Transverse colon (tissue), 3 donors: ENCODE data around the gene POLG.

Experiments
- POLR2A ChIP-seq: fragments of 450-650 bp; IDR thresholded peaks from one replicate; pipeline ENCODE4 v1.6.1; 2016; ENCODE audit warnings: antibody characterized with exemption, mild to moderate bottlenecking, moderate library complexity
- TF ChIP-seq, protein P1 (sequence below), 5 experiments: fragments of 200-600 bp in 3 of 5; fragments of 450-650 bp in 2 of 5; sonication (generic) in 3 of 5; IDR thresholded peaks; 1 replicate in 2 of 5; 2 replicates in 3 of 5; pipeline ENCODE4 v1.5.1; 2016 to 2017; ENCODE audit warnings: antibody characterized with exemption in 5 of 5, inconsistent platforms in 3 of 5, mild to moderate bottlenecking in 2 of 5, moderate library complexity in 1 of 5

DNA sequence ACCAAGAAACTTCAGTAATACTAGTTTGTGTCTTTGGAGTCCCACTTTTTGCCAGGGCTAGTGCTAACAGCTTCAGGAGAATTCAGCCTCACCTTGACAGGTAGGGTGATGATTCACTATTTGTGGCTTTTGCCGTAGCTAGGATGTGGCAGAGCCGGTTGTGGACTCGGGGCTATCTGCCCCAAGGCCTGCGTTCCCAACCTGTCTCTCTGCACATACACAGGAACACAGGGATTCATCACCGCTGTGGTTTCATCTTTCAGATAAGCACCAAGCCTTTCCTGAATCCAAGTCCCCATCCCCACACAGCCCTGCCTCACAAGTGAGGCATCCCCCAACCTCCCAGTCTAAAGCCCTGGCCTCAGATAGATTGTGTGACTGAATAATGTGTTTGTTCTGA, 45.2 kb upstream of the POLG start:
- TF ChIP-seq, protein P1, sequence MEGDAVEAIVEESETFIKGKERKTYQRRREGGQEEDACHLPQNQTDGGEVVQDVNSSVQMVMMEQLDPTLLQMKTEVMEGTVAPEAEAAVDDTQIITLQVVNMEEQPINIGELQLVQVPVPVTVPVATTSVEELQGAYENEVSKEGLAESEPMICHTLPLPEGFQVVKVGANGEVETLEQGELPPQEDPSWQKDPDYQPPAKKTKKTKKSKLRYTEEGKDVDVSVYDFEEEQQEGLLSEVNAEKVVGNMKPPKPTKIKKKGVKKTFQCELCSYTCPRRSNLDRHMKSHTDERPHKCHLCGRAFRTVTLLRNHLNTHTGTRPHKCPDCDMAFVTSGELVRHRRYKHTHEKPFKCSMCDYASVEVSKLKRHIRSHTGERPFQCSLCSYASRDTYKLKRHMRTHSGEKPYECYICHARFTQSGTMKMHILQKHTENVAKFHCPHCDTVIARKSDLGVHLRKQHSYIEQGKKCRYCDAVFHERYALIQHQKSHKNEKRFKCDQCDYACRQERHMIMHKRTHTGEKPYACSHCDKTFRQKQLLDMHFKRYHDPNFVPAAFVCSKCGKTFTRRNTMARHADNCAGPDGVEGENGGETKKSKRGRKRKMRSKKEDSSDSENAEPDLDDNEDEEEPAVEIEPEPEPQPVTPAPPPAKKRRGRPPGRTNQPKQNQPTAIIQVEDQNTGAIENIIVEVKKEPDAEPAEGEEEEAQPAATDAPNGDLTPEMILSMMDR (IDR thresholded peaks at IDR 0.05) = no peak
- no peak for TF ChIP-seq POLR2A
